Vagina (tissue), 2 donors: ENCODE measurements around the gene MPP2. TPM values are rescaled to one million over a fixed set of nuclear protein-coding genes. Genes with fewer than 3 reads are reported as not detected.

ENCODE experiments used
- DNase-seq, 2 donors: peaks; one replicate each; pipeline ENCODE4 v3.0.0-alpha.2; 2017; ENCODE audit errors: extremely low spot score in 2 of 2
- H3K27ac ChIP-seq: fragments of 200-600 bp; sonication (generic); one replicate; pipeline ENCODE4 v1.5.1; 2019
- H3K27me3 ChIP-seq: fragments of 200-600 bp; sonication (generic); one replicate; pipeline ENCODE4 v1.5.1; 2019
- H3K36me3 ChIP-seq, 2 donors: fragments of 200-600 bp; sonication (generic); one replicate each; pipeline ENCODE4 v1.5.1; 2017 to 2019
- H3K4me1 ChIP-seq: fragments of 200-600 bp; sonication (generic); one replicate; pipeline ENCODE4 v1.5.1; 2019
- H3K4me3 ChIP-seq, 2 donors: fragments of 200-600 bp; sonication (generic); 1 replicate in 1 of 2; 2 replicates in 1 of 2; pipeline ENCODE4 v1.5.1; 2016 to 2019
- H3K9me3 ChIP-seq: fragments of 200-600 bp; sonication (generic); one replicate; pipeline ENCODE4 v1.5.1; 2019
- CTCF ChIP-seq, 3 experiments: fragments of 450-650 bp in 2 of 3; fragments of 200-600 bp in 1 of 3; sonication (generic) in 1 of 3; IDR thresholded peaks; one replicate each; pipeline ENCODE4 v1.5.1; 2017 to 2019; ENCODE audit warnings: antibody characterized with exemption in 3 of 3, mild to moderate bottlenecking in 2 of 3, moderate library complexity in 2 of 3
- POLR2A ChIP-seq, 2 donors: fragments of 450-650 bp; IDR thresholded peaks; one replicate each; pipeline ENCODE4 v1.6.1; 2017; ENCODE audit warnings: antibody characterized with exemption in 2 of 2, mild to moderate bottlenecking in 2 of 2, moderate library complexity in 2 of 2
- POLR2AphosphoS5 ChIP-seq, 2 donors: sonication (generic); formaldehyde crosslinking; IDR thresholded peaks; one replicate each; pipeline ENCODE4 v1.9.0; 2017; ENCODE audit warnings: antibody characterized with exemption in 2 of 2, mild to moderate bottlenecking in 2 of 2, low read depth in 1 of 2; ENCODE audit not compliant: insufficient read depth in 1 of 2
- intact Hi-C: fragments of 100-400 bp; cut with DNase I; formaldehyde crosslinking; loops from one replicate; pipeline ENCODE4 v1.15.1; 2023
- total RNA-seq: library from RNA; depleted of rRNA; stranded (reverse); fragments of >200 nt; gene quantifications from one replicate; pipeline ENCODE4 v1.2.3, GENCODE V29; 2016

MPP2 gene
- total RNA-seq, 1 donor from 2014 or later: 7.6 TPM

- DNase-seq: no peak
- no peaks in the 10 kb centered on the region for H3K27me3 ChIP-seq
- intact Hi-C loops: no loop called here
These were observed 28.8 kb downstream of the MPP2 start for GRCh38 chr17:43878260-43879175.

GRCh38 chr17:43877451-43878155 lies 29.7 kb downstream of the MPP2 start:
- peaks cover 0 to 4% of the 10 kb centered on the region in 2 donors for H3K36me3 ChIP-seq
- H3K4me1 ChIP-seq: no peaks in the 10 kb centered on the region
- no peaks in the 10 kb centered on the region for H3K9me3 ChIP-seq
- DNase-seq: no peak
- no peak overlapping the region for H3K4me3 ChIP-seq
- intact Hi-C loops: no loop called here
- no peak overlapping the region for H3K27ac ChIP-seq
- no peaks in the 10 kb centered on the region for H3K27me3 ChIP-seq
- TF ChIP-seq POLR2AphosphoS5 (IDR thresholded peaks at IDR 0.05; ENCODE audit: insufficient read depth in 1 of 2, low read depth in 1 of 2) (no peak), POLR2A (IDR thresholded peaks at IDR 0.05) (no peak), CTCF (IDR thresholded peaks at IDR 0.05) (no peak)

More at GRCh38 chr17:43878260-43879175, 28.8 kb downstream of the MPP2 start:
- peak; percentile 76 to 94 (median 80) for TF ChIP-seq CTCF (IDR thresholded peaks at IDR 0.05)
- peak in 1 of 2 donors; percentile 23 for TF ChIP-seq POLR2AphosphoS5 (IDR thresholded peaks at IDR 0.05; ENCODE audit: insufficient read depth in 1 of 2, low read depth in 1 of 2)
- TF ChIP-seq POLR2A (IDR thresholded peaks at IDR 0.05): no peak
- Histone ChIP-seq H3K36me3 (peaks cover 0 to 4% of the 10 kb centered on the region in 2 donors), H3K4me3 (no peak overlapping the region), H3K9me3 (no peaks in the 10 kb centered on the region), H3K4me1 (no peaks in the 10 kb centered on the region), H3K27ac (no peak overlapping the region)

- H3K27ac ChIP-seq: no peak overlapping the region
- peaks cover 0 to 4% of the 10 kb centered on the region in 2 donors for H3K36me3 ChIP-seq
- H3K4me3 ChIP-seq: no peak overlapping the region
- intact Hi-C loops: no loop called here
- H3K4me1 ChIP-seq: no peaks in the 10 kb centered on the region
- DNase-seq: no peak
- no peaks in the 10 kb centered on the region for H3K27me3 ChIP-seq
- H3K9me3 ChIP-seq: no peaks in the 10 kb centered on the region
- TF ChIP-seq POLR2A (IDR thresholded peaks at IDR 0.05): no peak
- TF ChIP-seq CTCF (IDR thresholded peaks at IDR 0.05): no peak
- no peak for TF ChIP-seq POLR2AphosphoS5 (IDR thresholded peaks at IDR 0.05; ENCODE audit: insufficient read depth in 1 of 2, low read depth in 1 of 2)
These were observed 30.3 kb downstream of the MPP2 start for GRCh38 chr17:43877031-43877430.

GRCh38 chr17:43875476-43876147 lies 31.7 kb downstream of the MPP2 start:
- H3K4me3 ChIP-seq: no peak overlapping the region
- DNase-seq: no peak
- intact Hi-C loops: no loop called here
- H3K27me3 ChIP-seq: no peaks in the 10 kb centered on the region
- no peaks in the 10 kb centered on the region for H3K9me3 ChIP-seq
- TF ChIP-seq POLR2A (IDR thresholded peaks at IDR 0.05) (no peak), CTCF (IDR thresholded peaks at IDR 0.05) (no peak), POLR2AphosphoS5 (IDR thresholded peaks at IDR 0.05; ENCODE audit: insufficient read depth in 1 of 2, low read depth in 1 of 2) (no peak)
- H3K36me3 ChIP-seq: no peaks in the 10 kb centered on the region
- H3K27ac ChIP-seq: no peak overlapping the region
- no peaks in the 10 kb centered on the region for H3K4me1 ChIP-seq
